ENCODE results near the gene RBM19.

The RBM19 gene

GRCh38 chr12:113876160-113876559, 90.0 kb downstream of the RBM19 start:
- DNase-seq (ENCODE audit: low read depth in 1 of 2, low spot score in 1 of 2) = no peak
- H3K4me3 ChIP-seq (replicated peaks; ENCODE audit: insufficient read depth, low read length) = no peak overlapping the region
- no peak for TF ChIP-seq REST (IDR thresholded peaks at IDR 0.05; ENCODE audit: insufficient replicate concordance, low read depth)
- TF ChIP-seq POLR2AphosphoS5 (IDR thresholded peaks at IDR 0.05; ENCODE audit: low read depth) = no peak
- no peak for TF ChIP-seq CTCF (IDR thresholded peaks at IDR 0.05; ENCODE audit: insufficient read depth, low read length)
- TF ChIP-seq GABPA (IDR thresholded peaks at IDR 0.05; ENCODE audit: low read depth) = no peak
- TF ChIP-seq SPI1 (IDR thresholded peaks at IDR 0.05; ENCODE audit: borderline replicate concordance, low read depth) = no peak
- H3K27me3 ChIP-seq (ENCODE audit: insufficient read depth, poor library complexity, severe bottlenecking) = no peaks in the 10 kb centered on the region
- H3K27ac ChIP-seq (replicated peaks) = no peak overlapping the region

GRCh38 chr12:113875691-113876090, 90.4 kb downstream of the RBM19 start:
- no peaks in the 10 kb centered on the region for H3K27me3 ChIP-seq (ENCODE audit: insufficient read depth, poor library complexity, severe bottlenecking)
- H3K4me3 ChIP-seq (replicated peaks; ENCODE audit: insufficient read depth, low read length) = no peak overlapping the region
- DNase-seq (ENCODE audit: low read depth in 1 of 2, low spot score in 1 of 2) = peak in 1 of 2 experiments; percentile 29
- no peak overlapping the region for H3K27ac ChIP-seq (replicated peaks)
- TF ChIP-seq CTCF (IDR thresholded peaks at IDR 0.05; ENCODE audit: insufficient read depth, low read length) (no peak), GABPA (IDR thresholded peaks at IDR 0.05; ENCODE audit: low read depth) (no peak), SPI1 (IDR thresholded peaks at IDR 0.05; ENCODE audit: borderline replicate concordance, low read depth) (peak; percentile 54; the same call in 1 of the 2 replicates)

- no peak overlapping the region for H3K4me3 ChIP-seq (replicated peaks; ENCODE audit: insufficient read depth, low read length)
- DNase-seq (ENCODE audit: low read depth in 1 of 2, low spot score in 1 of 2) = no peak
- no peak for TF ChIP-seq GABPA (IDR thresholded peaks at IDR 0.05; ENCODE audit: low read depth)
- no peak for TF ChIP-seq POLR2AphosphoS5 (IDR thresholded peaks at IDR 0.05; ENCODE audit: low read depth)
- no peak for TF ChIP-seq CTCF (IDR thresholded peaks at IDR 0.05; ENCODE audit: insufficient read depth, low read length)
- no peak for TF ChIP-seq REST (IDR thresholded peaks at IDR 0.05; ENCODE audit: insufficient replicate concordance, low read depth)
- TF ChIP-seq SPI1 (IDR thresholded peaks at IDR 0.05; ENCODE audit: borderline replicate concordance, low read depth) = no peak
- no peak overlapping the region for H3K27ac ChIP-seq (replicated peaks)
- no peaks in the 10 kb centered on the region for H3K27me3 ChIP-seq (ENCODE audit: insufficient read depth, poor library complexity, severe bottlenecking)
These were observed 91.0 kb downstream of the RBM19 start for GRCh38 chr12:113874999-113875561.

GRCh38 chr12:113874326-113874725, 91.8 kb downstream of the RBM19 start:
- TF ChIP-seq SPI1 (IDR thresholded peaks at IDR 0.05; ENCODE audit: borderline replicate concordance, low read depth) = no peak
- no peak for TF ChIP-seq REST (IDR thresholded peaks at IDR 0.05; ENCODE audit: insufficient replicate concordance, low read depth)
- no peak for TF ChIP-seq GABPA (IDR thresholded peaks at IDR 0.05; ENCODE audit: low read depth)
- TF ChIP-seq CTCF (IDR thresholded peaks at IDR 0.05; ENCODE audit: insufficient read depth, low read length) = no peak
- no peak for TF ChIP-seq POLR2AphosphoS5 (IDR thresholded peaks at IDR 0.05; ENCODE audit: low read depth)
- DNase-seq (ENCODE audit: low read depth in 1 of 2, low spot score in 1 of 2) = no peak
- Histone ChIP-seq H3K27ac (replicated peaks) (no peak overlapping the region), H3K4me3 (replicated peaks; ENCODE audit: insufficient read depth, low read length) (no peak overlapping the region), H3K27me3 (ENCODE audit: insufficient read depth, poor library complexity, severe bottlenecking) (no peaks in the 10 kb centered on the region)

Data from HL-60 (cell line).